Osteoblast (primary cell): ENCODE data around the gene MYT1. TPM values are rescaled to one million over a fixed set of nuclear protein-coding genes. Genes with fewer than 3 reads are reported as not detected.
A peak's percentile ranks its signal among the peaks of the same experiment; 100 is the strongest.

Experiments
- DNase-seq: peaks from one replicate; pipeline ENCODE4 v3.0.0; 2011; ENCODE audit warnings: low spot score, mixed read lengths; ENCODE audit not compliant: insufficient read length; ENCODE audit errors: missing footprints
- H2AFZ ChIP-seq: 2 replicates; pipeline ENCODE4 v1.6.0; 2011; ENCODE audit warnings: mild to moderate bottlenecking, low read length
- H3K27ac ChIP-seq: 2 replicates; pipeline ENCODE4 v1.5.1; 2011; ENCODE audit warnings: mild to moderate bottlenecking, low read depth, low read length, moderate library complexity
- H3K27me3 ChIP-seq: 2 replicates; pipeline ENCODE4 v1.6.0; 2012; ENCODE audit warnings: mild to moderate bottlenecking, control low read depth, inconsistent platforms, low read length, moderate library complexity; ENCODE audit not compliant: insufficient read depth
- H3K36me3 ChIP-seq: 2 replicates; pipeline ENCODE4 v1.5.1; 2011; ENCODE audit warnings: mild to moderate bottlenecking, low read length, control low read depth, moderate library complexity; ENCODE audit not compliant: insufficient read depth
- H3K4me1 ChIP-seq: 2 replicates; pipeline ENCODE4 v1.5.1; 2011; ENCODE audit warnings: mild to moderate bottlenecking, low read length, control low read depth, moderate library complexity; ENCODE audit not compliant: insufficient read depth
- H3K4me2 ChIP-seq: 2 replicates; pipeline ENCODE4 v1.6.0; 2011; ENCODE audit warnings: mild to moderate bottlenecking, low read length; ENCODE audit not compliant: insufficient read depth
- H3K4me3 ChIP-seq: fragments of 200-600 bp; sonication (generic); 3 replicates; pipeline ENCODE4 v1.5.1; 2012; ENCODE audit warnings: mild to moderate bottlenecking, low read length, inconsistent platforms; ENCODE audit not compliant: insufficient read depth
- H3K79me2 ChIP-seq: 2 replicates; pipeline ENCODE4 v1.6.0; 2012; ENCODE audit warnings: mild to moderate bottlenecking, low read length, control low read depth, inconsistent platforms; ENCODE audit not compliant: insufficient read depth
- H3K9me3 ChIP-seq: 2 replicates; pipeline ENCODE4 v1.5.1; 2011; ENCODE audit warnings: low read depth, low read length, control low read depth
- H4K20me1 ChIP-seq: 2 replicates; pipeline ENCODE4 v1.6.0; 2012; ENCODE audit warnings: mild to moderate bottlenecking, low read length, control low read depth; ENCODE audit not compliant: insufficient read depth
- CTCF ChIP-seq: IDR thresholded peaks from 2 replicates; pipeline ENCODE4 v1.5.1; 2011; ENCODE audit warnings: mild to moderate bottlenecking, low read depth, low read length, moderate library complexity; ENCODE audit errors: extremely low read depth
- total RNA-seq: library from RNA; depleted of rRNA; stranded (reverse); fragments of >200 nt; gene quantifications from 2 replicates; pipeline ENCODE4 v1.2.3, GENCODE V29; 2012

The MYT1 gene
- total RNA-seq, 1 donor, result not detected

DNA sequence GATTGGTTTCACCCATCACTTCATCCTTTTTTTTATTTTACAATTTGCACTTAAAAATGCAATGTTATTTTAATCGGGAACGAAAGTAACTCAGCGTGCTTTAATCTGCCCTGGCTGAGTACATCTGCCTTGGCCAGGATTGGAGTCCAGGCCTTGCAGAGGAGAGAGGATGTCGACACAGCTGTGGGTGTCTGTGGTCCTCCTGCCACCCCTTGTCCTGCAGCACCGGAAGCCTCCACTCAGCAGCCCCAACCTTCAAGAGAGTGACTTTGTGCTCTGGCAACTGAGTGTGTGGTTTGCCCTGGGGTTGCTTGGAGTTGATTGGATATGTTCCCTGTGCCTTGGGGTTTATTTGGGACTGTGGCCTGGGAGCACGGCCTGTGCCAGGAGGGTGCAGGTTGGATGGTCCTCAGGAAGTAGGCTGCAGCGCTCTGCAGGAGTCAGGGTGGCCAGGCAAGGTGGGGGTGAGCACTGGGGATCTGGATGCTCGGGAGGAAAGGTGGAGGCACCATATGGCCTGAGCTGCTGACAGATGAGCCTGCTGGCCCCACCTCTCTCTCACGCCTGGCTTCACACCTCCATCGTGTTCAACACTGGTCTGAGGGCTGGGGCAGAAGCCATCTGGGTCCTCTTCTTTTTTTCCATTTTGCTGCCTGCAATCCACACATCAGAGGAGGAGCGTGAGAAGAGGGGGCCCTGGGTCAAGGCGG is 4.3 kb downstream of the MYT1 start:
- DNase-seq, result peak; percentile 89
- Histone ChIP-seq H3K79me2 (no peaks in the 10 kb centered on the region), H3K4me2 (peak overlapping the region; percentile 23), H3K36me3 (no peaks in the 10 kb centered on the region), H3K27ac (no peak overlapping the region), H3K4me1 (no peaks in the 10 kb centered on the region), H2AFZ (no peak overlapping the region), H3K27me3 (peaks cover 31% of the 10 kb centered on the region), H3K9me3 (no peaks in the 10 kb centered on the region), H4K20me1 (no peaks in the 10 kb centered on the region), H3K4me3 (no peak overlapping the region)
- no peak for TF ChIP-seq CTCF

DNA sequence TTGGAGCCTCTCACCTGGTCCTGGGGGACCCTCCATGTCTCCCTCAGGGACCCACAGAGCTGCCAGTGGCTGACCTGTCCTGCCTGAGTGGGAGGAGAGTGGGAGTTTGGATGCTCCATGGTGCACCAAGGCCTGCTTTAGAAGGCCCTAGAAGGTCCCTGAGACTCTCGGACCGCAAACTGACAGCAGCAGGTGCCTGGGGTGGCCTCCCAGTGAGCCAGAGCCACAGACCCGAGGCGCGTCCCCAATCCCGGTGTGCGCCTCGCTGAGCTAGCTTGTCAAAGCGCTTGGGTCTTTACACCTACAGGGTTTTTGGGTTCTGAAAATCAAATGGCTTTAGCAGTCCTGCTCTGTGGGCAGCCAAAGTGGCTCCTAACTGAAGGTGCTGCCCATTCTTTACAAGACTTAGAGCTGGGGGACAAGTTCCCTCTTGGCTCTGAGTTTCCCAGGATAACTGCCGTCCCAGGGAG is 4.9 kb downstream of the MYT1 start:
- Histone ChIP-seq H3K27ac (no peak overlapping the region), H4K20me1 (no peaks in the 10 kb centered on the region), H3K27me3 (peaks cover 25% of the 10 kb centered on the region), H3K4me1 (no peaks in the 10 kb centered on the region), H2AFZ (no peak overlapping the region), H3K4me2 (no peak overlapping the region), H3K4me3 (no peak overlapping the region), H3K9me3 (no peaks in the 10 kb centered on the region), H3K36me3 (no peaks in the 10 kb centered on the region), H3K79me2 (no peaks in the 10 kb centered on the region)
- no peak for TF ChIP-seq CTCF
- peak; percentile 90 for DNase-seq

- Histone ChIP-seq H3K27ac (no peak overlapping the region), H3K36me3 (no peaks in the 10 kb centered on the region), H3K4me2 (no peak overlapping the region), H3K4me1 (no peaks in the 10 kb centered on the region), H4K20me1 (no peaks in the 10 kb centered on the region), H2AFZ (no peak overlapping the region), H3K27me3 (peaks cover 21% of the 10 kb centered on the region), H3K4me3 (no peak overlapping the region), H3K79me2 (no peaks in the 10 kb centered on the region), H3K9me3 (no peaks in the 10 kb centered on the region)
- peak; percentile 55 for DNase-seq
- no peak for TF ChIP-seq CTCF
Observed at GRCh38 chr20:64171211-64171610, 7.0 kb downstream of the MYT1 start.

DNA sequence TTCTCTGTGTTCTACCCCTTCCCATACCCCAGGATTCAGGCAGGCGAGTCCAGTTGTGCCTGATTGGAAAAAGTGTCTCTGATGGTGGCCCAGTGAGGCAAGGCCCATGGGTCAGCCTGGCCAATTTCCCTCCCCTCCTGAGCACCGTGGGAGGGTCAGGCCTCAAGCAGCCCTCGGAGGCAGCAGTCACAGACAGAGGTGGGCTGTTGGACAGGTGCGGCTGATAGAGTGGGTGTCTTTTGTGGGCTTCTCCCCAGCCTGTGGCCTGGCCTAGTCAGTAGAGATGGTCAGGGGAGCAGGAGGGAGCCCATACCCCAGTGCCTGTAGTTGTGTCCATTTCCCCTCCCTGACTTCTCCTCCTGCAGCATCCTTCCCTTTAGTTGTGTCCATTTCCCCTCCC is 8.9 kb downstream of the MYT1 start:
- no peak for TF ChIP-seq CTCF
- Histone ChIP-seq H3K27ac (no peak overlapping the region), H3K4me2 (no peak overlapping the region), H3K79me2 (no peaks in the 10 kb centered on the region), H4K20me1 (no peaks in the 10 kb centered on the region), H3K4me3 (no peak overlapping the region), H3K36me3 (no peaks in the 10 kb centered on the region), H3K9me3 (no peaks in the 10 kb centered on the region), H2AFZ (no peak overlapping the region), H3K4me1 (no peaks in the 10 kb centered on the region), H3K27me3 (peaks cover 16% of the 10 kb centered on the region)
- DNase-seq, result peak; percentile 15
